Activated CD4-positive, CD25-positive, alpha-beta regulatory T cell treated with anti-CD3 and anti-CD28 coated beads, Interleukin-2, amount 50 U/mL, for 72 hours (primary cell): ENCODE data around the gene POU1F1.
"Not testable (repeated sequence)": the region's sequence is repeated elsewhere in the genome, so short reads cannot be mapped to it uniquely, and the experiment has no call there.

Experiments used
- DNase-seq: peaks from one replicate; pipeline ENCODE4 v3.0.0; 2021

The POU1F1 gene, protein sequence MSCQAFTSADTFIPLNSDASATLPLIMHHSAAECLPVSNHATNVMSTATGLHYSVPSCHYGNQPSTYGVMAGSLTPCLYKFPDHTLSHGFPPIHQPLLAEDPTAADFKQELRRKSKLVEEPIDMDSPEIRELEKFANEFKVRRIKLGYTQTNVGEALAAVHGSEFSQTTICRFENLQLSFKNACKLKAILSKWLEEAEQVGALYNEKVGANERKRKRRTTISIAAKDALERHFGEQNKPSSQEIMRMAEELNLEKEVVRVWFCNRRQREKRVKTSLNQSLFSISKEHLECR

DNA sequence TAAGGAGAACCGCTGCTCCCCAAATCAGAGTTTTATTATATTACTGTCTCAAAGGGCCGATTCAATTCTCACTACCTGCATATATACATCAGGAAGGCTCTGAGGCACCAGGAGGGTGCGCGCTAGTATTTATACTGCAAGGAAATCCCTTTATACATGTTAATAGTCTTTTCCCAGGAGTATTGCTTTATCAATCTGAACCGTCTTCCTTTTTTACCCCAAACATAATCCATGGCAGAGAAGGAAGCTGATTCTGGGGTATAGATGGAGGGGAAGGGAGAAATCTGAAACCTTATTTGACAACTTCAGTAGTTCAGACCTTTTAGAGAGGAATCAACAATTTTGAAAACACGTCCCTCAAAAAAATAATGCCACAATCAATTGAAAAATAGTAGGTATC is at the start of gene POU1F1:
POU1F1 (minus strand) TSS at position 101 of the 400 bp plus-strand sequence. CDS start 122 bp downstream, outside the sequence.
- no peak for DNase-seq

DNA sequence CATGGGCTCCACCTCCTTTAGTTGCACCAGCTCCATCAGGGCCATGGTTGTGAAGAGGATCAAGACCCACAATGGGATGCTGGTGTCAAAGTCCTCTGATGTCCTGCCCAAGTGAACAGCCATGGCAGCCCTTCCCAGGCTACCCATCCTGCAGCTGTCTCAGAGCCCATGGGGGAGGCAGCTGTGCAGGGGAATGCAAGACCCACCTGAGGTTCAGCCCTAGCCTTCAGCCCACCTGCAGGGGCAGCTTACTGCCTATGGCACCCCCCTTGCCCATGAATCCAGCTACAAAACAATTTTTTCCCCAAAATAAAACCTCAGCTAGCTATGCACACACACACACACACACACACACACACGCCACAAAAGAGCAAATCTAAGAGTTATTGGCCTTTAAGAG is 48.2 kb upstream of the POU1F1 start:
- DNase-seq: no peak

DNA sequence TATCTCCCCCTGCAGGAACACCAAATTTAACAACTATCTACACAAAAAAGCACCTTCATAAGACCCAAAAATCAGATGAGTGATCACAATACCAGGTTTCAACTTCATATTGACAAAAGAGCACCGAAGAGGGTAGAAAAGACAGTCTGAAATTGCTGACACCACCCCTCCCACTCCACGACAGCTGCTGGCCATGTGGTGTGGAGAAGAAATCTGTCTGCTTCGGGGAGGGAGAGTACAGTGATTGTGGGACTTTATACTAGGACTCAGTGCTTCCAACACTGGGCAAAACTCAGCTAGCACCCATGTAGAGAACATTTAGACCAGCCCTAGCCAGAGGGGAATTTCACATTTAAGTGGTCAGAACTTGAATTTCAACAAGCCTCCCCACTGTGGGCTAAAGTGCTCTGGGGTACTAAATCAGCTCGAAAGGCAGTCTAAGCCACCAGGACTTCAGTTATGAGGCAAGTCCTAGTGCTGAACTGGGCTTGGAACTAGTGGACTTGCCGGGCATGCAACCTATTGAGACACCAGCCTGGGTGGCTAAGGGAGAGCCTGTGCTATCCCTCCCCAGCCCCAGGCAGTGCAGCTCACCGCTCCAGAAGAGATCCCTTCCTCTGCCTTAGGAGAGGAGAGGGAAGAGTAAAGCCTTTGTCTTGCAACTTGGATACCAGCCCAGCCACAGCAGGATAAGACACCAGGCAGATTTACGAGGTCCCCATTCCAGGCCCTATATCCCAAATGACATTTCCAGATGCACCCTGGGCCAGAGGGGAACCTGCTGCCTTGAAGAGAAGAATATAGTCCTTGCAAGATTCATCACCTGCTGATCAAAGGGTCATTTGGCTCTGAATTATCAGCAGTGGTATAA is 44.6 kb upstream of the POU1F1 start:
- no peak for DNase-seq

DNA sequence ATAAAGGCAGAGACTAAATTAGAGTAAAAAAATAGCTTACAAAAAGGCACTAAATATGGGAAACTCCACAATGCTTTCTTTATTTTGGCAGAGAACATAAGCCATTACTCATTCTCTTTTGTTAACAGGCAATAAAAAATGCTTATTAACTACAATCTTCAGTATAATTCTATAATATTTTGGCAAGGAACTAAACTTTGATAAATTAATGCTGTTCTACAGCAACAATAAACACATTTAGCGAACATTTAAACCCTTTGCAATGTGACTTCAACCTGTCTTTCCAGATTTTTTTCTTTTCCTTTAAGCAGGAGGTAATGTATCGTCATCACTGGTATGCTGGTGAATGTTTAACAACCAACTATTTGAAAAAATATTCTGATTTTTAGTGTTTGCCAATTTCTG is 42.2 kb upstream of the POU1F1 start:
- no peak for DNase-seq

DNA sequence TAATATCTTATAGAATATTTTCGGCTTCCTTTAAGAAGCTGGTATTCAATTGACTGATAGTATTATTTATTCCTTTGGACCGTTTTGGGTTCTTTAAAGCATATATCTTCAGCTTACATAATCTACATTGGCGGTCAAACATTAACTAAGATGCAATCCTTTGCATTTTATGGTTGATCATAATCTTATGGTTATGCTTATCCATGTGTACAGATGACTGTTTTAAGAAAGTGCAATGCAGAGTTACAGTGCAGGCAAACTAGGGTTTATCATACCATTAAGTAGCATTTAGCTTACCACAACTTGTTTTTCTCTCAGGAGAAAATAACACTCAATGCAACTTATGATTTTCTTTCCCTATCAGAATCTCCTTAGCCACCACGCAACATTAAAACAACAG is 41.4 kb upstream of the POU1F1 start:
- DNase-seq: no peak

DNA sequence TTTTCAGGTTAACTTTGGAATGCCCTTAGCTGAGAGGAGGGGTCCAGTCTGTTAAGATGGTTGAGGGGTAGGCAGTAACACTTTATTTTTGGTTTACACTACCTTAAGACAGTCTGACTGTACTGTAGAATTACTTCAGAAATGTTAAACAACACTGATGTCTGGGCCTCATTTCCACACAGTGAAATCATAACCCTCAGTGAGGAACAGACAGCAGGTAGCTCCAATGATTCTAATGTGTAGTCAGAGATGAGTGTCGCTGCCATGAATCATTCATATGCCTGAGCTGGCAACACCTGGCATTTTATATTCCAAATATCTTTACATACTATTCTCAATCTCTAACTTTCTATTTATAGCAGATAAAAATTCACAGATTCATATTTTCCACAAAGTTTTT is 37.3 kb upstream of the POU1F1 start:
- DNase-seq: no peak

DNA sequence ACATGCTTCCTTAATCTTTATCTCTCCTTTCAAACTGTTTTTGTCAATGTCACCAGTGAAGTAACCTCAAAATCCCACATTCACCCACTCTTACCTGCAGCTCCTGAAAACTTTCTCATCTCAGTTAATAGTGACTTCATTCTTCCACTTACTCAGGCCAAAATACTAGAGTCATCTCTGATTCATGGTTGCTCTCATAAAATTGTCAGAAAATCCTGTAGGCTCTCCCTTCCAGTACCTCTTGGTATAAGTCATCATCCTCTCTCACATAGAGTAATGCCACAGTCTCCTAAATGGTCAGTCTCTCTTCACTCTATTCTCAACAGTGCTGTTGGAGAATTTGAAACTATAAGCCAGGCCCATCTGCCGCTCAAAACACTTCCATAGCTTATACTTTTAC is 34.9 kb upstream of the POU1F1 start:
- no peak for DNase-seq

DNA sequence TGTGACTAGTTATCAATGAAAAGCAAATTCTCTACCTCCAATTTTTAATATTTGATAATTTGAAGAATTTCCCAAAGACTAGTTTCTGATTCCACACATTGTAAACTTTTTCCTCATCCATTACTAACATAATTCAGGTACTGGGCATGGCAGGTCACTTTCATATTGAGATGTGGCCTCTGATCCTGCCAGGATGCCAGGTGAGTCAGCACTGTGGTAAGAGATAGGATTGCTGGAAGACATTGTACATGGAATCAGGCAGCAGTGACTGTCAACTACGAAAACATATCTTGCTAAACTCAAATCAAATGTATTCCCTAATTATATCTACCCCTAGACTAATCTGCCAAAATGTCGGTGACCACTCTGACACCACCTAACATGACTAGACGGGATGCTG is 33.2 kb upstream of the POU1F1 start:
- DNase-seq: no peak

DNA sequence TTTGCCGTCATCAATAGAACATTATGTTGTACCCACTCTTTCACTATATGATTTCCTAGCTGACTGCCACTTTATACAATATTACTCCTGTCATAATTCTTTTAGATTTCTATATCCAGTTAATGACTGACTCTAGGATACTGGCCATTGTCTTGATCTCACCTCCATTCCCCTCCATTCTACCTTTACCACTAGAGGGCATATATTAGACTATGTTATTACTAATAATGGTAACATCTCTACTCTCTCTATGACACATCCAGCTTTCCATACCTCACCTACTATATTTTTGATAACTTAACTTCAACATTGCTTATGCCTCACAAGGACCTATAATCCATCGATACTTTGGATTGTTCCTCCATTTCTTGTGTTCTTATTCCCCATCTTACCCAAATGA is 31.4 kb upstream of the POU1F1 start:
- DNase-seq: no peak

DNA sequence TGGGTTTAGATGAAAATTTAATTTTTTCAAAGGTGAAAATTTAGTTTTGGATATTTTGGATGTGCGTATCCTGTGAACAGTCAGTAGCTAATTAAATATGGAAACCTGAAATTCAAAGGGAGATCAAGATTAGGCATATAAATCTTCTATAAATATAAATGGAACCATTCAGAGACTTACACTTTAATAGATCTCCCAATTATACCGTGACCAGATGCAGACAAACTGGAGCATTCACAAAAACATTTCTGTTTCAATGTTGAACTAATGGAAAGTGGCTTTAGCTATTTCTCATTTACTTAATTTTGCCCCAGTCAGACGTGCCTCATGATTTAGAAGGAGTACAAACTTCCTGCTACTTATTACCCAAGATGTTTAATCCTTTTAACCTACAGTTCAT is 29.1 kb upstream of the POU1F1 start:
- no peak for DNase-seq

DNA sequence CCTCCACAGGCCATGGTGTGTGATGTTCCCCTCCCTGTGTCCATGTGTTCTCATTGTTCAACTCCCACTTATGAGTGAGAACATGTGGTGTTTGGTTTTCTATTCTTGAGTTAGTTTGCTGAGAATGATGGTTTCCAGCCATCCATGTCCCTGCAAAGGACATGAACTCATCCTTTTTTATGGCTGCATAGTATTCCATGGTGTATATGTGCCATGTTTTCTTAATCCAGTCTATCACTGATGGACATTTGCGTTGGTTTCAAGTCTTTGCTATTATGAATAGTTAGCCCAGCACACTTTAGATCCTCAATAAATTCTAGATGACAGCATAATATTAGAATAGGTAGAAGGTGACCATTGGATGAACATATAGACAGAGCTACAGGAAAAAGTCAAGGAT is 28.6 kb upstream of the POU1F1 start:
- DNase-seq: not testable (repeated sequence)

DNA sequence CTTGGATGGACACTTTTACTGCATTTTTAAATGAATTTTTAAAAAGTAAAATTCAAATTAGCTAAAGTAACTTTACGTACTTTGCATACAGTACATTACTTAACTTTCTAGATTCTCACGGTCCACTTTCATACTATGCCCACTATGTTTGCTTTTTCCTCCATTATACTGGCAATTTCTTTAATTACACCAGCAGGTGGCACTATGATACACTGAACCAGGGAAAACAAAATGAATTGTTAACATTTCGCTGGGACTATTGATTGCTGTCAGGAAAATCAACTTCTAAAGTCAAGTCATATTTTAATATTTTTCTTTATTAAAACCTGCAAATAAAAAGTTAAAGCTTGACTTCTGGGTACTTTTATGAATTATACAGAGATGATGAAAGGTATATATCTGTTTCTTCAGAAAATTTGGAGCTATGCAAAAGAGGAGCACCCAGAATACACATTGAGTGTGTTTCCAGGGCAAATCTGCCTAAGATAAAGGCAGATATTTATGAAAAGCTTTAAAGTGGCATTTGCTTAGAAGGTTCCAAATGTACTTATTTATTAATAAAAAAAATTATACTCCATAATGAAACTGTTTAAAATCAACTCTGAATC is 21.8 kb upstream of the POU1F1 start:
- no peak for DNase-seq

DNA sequence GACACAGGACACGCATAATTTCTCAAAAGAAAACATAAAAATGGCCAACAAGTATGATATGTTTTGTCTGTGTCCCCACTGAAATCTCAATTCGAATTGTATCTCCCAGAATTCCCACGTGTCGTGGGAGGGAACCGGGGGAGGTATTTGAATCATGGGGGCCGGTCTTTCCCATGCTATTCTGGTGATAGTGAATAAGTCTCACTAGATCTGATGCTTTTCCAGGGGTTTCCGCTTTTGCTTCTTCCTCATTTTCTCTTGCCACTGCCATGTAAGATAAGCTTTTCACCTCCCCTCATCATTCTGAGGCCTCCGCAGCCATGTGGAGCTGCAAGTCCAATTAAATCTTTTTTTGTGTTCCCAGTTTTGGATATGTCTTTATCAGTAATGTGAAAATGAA is 12.1 kb upstream of the POU1F1 start:
- no peak for DNase-seq

DNA sequence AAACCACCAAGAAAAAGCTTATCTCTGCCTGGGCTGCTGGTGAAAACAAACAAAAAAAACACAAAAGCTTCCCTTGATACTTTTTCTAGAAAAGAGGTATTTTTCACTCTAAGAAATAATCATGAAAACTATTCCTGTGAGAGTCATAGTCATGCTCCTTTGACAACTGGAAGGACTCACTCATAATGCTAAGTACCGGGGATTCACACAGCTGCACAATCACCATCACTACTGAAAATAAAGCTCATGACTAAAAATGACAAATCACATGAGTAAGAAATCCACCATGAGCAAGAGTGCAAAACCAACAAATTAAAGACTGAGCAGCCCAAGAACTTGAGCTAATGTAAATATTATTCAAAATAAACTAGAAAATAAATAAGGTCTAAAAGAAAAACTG is 10.6 kb upstream of the POU1F1 start:
- no peak for DNase-seq

DNA sequence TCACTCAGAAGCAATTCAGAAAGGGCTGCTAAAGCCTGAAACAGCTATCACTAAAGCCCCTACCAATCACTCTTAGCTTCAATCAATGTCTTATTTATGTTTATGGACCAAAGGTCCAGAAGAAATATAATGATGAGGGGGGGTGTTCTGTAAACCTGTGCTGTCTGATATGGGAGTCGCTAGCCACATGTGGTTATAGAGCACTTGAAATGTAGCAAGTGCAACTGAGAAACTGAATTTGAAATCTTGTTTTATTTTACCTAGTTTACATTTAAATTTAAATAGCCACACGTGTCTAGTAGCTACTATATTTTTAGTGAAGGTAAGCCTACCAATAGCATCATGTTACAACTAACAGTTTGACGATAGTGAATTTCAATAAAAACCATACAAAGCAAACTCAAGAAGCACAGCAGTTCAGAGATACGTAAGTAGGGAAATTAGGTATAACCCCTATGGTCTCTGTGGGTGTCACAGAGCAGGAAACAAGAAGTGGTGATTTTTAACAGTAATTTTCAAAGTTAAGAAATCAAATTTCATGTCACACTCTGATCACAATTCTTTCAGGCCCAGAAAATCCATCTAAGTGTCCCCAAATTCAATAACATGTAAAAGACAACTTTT is 3.6 kb downstream of the POU1F1 start:
- DNase-seq: no peak

DNA sequence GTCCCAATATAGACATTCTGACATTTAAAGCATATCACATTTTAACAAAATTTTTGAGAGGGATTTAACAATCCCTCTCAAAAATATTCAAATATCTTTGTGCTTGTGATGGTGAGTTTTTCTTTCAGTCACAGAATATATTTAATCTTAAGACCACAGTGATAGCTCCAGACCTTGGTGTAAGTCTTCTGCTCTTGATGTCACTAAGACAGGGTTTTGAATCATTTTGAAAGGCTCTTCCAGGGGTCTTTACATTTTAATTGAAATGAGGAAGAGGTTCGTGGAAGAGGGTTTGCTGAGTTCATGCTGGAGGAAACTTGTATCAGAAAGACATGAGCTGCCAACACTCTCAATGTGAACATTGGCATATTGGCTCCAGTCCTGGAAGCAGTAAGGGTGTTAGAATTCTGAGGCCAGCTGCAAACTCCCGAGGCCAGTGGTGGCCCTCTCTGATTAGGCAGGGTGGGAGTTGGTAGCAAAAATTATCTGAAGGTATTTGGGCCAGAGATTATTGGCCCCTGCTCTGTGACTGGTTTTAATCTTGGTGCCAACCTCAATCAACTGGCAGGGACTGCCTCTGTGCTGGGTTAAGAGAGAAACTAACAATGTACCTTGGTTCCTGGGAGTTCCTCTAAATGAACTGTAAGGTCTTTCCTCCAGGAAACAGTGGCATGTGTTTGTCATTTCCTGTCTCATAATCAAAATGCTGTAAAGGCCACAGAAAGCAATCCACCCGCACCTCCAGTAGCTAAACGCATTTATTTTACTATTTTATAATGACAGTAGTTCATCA is 5.3 kb downstream of the POU1F1 start:
- no peak for DNase-seq

DNA sequence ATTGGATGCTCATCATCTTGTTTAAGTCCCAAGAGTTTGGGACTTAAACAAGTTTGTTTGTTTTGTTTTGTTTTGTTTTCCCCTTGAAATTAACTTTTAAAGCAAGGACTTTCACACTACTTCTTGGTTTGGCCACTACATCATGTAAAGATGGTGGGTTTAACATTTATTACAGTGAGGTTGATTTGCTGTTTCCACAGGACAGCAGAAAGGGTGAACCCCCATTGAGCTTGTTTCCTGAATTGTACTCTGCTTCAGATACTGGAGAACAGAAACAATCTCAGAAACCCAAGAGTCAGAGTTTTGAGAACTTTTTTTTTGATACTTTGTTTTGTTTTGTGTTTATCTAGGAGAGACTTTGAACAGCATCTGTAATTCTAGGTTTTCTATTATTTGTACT is 6.7 kb downstream of the POU1F1 start:
- DNase-seq: no peak

DNA sequence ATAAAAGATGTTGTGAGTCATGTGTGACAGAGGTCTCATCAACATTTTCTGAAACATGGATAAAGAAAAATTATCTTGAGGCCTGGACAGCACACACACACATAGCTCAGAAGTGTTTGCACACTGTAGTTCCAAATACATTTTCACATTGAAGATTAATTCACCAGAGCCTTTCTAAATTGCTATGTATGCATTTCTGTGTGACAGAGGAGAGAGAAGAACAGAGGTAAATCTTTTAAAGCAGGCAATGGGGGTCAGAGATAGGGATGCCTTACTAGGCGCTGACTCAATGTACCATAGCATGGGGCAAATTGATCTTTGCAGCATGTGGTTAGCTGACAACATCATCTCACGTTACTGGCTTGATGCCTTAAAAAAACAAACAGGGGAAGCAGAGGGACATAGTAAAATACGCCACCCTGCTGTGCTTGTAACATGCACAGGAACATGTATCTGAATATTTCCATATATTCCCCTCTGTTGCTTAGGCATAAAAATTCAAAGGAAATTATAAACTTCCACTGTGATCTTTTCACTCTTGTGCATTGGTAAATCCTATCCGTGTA is 7.7 kb downstream of the POU1F1 start:
- DNase-seq: no peak

DNA sequence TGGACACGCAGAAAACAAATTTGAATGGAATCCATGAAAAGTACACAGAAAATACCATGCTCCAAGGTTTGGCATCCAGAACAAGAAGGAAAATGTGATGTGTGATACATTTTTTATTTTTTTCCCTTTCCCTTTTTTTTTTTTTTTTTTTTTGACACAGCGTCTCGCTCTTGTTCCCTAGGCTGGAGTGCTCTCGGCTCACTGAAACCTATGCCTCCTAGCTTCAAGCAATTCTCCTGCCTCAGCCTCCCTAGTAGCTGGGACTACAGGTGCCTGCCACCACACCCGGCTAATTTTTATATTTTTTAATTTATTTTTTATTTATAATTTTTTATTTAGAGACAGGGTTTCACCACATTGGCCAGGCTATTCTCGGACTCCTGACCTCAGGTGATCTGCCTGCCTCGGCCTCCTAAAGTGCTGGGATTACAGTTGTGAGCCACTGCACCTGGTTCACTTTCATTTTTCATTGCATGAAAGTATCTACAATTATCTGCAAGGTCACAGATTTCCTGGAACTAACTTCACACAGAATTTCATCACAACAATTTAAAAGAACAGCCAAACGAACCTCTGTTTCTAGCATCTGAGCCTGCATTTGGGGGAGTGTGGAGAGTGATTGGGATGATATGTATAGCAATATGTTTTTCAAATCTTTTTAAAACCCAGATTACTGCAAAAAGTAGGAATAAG is 8.3 kb downstream of the POU1F1 start:
- no peak for DNase-seq

DNA sequence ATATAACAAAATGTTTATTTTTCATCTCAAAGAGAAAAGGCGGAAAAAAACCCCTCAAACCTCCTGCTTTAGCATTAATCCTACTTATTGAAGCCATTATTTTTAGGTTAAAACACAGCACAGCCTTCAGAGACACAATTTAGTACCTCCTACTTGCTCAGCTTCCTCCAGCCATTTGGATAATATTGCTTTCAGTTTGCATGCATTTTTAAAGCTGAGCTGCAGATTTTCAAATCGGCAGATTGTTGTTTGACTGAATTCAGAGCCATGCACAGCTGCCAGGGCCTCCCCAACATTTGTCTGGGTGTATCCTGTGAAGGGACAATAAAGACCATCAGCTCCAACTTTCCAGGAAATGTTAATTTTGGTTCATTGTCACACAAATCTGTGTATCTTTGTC is 14.5 kb downstream of the POU1F1 start:
- no peak for DNase-seq

DNA sequence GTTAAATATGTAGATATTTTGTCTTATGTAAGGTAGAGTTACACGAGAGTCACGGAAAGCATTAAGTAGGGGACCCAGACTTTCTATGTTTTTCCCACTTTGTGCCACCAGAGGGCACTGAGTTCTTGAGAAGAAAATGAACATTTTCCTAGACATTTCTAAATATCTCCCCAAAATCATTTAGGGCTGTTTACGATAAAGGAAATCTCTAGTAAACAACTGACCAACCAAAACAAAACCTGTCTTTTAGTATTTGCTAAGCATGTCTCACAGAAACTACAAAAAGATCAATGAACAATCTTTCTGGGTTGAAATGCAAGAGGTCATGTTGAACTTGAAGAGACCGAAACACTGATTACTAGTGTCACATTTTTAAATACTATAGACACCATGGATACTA is 16.1 kb downstream of the POU1F1 start:
- DNase-seq: no peak

DNA sequence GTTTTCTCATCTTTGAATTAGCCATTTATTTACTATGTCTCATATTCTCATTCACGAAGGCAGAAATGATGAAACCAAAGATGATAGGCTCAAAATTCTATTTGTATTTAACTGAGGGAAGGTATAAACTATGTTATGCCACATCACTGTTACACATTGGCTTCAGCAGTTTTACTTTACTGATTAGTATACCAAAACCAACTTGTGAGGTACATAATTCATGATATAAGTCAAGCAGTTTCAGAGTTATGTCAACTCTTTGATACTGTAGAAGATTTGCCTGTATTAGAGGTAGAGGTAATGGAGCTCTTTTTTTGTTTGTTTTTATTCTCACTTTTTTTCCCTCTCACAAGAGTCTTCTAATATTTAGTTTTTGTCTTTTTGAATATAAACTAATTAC is 26.4 kb downstream of the POU1F1 start:
- no peak for DNase-seq
